Mammary microvascular endothelial cell (primary cell): ENCODE results near the gene CTSK. TPM values are rescaled to one million over a fixed set of nuclear protein-coding genes. Genes with fewer than 3 reads are reported as not detected.

Experiments used
- total RNA-seq: library from RNA; depleted of rRNA; stranded (reverse); fragments of >200 nt; gene quantifications from 2 replicates; pipeline ENCODE4 v1.2.3, GENCODE V29; 2015

The CTSK gene
- total RNA-seq: 2.6 and 4.3 TPM in 2 replicates

DNA sequence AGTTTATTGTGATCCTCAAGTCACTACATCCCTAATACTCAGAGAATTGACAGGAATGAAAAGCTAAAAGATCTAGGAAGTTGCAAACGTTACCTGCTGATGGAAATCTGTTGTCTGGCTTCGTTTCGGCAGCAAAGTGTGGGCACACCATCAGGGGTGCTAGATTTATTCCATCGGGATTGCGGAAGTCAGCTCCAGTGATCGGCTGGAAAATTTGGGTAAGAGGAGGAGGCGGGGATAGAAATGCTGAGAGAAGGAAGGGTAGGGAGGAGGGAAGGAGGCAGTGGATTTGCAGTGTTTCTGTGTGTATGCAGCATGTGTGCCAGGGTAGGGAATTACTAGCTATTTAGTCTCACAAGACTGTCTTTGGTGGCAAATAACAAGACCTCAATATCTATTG lies at the start of gene CTSK:
Gene CTSK (minus strand): TSS at position 140 of the 400 bp plus-strand sequence. CDS start 1,455 bp downstream, outside the sequence.

DNA sequence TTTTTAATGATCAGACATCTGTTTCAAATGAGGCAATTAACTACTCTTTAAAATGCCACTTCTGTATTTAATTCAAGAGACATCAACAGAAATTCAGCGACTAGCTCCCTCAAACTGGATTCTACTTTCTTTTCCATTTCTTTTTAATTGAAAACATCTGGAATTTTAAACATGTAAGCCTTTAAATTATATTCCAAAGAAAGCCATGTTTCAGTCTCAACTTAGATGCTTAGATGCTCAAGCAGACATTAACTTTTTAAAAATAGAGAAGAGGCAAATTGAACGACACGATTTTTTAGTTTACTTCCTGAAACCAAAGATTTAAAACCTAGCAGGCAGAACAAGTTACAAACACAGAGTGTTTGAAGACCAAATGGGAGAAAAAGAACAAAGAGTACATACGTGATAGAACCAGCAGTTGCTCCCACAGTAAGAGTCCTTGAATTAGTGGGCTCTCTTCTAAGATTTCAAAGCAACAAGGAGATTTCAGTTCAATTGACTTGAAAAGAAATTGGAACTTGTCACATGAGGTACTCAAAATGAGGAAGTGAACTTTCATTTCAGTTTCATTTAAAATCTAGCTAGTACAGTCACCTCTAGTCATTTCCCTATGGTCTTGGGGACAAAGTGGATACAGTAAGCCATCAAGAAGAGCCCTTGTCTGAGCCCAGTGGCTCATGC lies 42.6 kb downstream of the CTSK start, which contains the start of gene CTSS:
Gene CTSS (minus strand): TSS at position 483 of the 681 bp plus-strand sequence. CDS start 1,015 bp downstream, outside the sequence.

Other genes with a start within 250 kb of the CTSK start
- 237 and 239 TPM in 2 replicates for gene MCL1, start 228.7 kb downstream of the CTSK start, total RNA-seq
- 242 and 333 TPM in 2 replicates for gene ENSA, start 178.6 kb downstream of the CTSK start, total RNA-seq
- gene GOLPH3L, start 111.1 kb downstream of the CTSK start, total RNA-seq: 25.8 and 31.0 TPM in 2 replicates
- gene HORMAD1, start 87.4 kb downstream of the CTSK start, total RNA-seq: not detected in 2 replicates
- 72.3 and 80.2 TPM in 2 replicates for gene CTSS, start 42.5 kb downstream of the CTSK start, total RNA-seq
- 13.5 and 19.5 TPM in 2 replicates for gene ARNT, start 68.3 kb upstream of the CTSK start, total RNA-seq
- gene CTXND2, start 78.9 kb upstream of the CTSK start, total RNA-seq: not detected in 2 replicates
- 20.0 and 22.1 TPM in 2 replicates for gene SETDB1, start 118.1 kb upstream of the CTSK start, total RNA-seq
- 104 and 115 TPM in 2 replicates for gene CERS2, start 166.6 kb upstream of the CTSK start, total RNA-seq
- not detected in 2 replicates for gene ANXA9, start 174.0 kb upstream of the CTSK start, total RNA-seq
- gene MINDY1, start 198.6 kb upstream of the CTSK start, total RNA-seq: 7.1 and 9.6 TPM in 2 replicates
- gene PRUNE1, start 200.2 kb upstream of the CTSK start, total RNA-seq: 4.7 and 6.3 TPM in 2 replicates
- gene BNIPL, start 228.3 kb upstream of the CTSK start, total RNA-seq: not detected in 2 replicates
- gene C1orf56, start 239.5 kb upstream of the CTSK start, total RNA-seq: 2.5 and 3.9 TPM in 2 replicates